ENCODE data around the gene SIRPA. TPM values are rescaled to one million over a fixed set of nuclear protein-coding genes. Genes with fewer than 3 reads are reported as not detected.

Gene SIRPA
- polyA plus RNA-seq, 1 experiment, result 21.2 TPM

GRCh38 chr20:1942486-1943274 lies 47.5 kb downstream of the SIRPA start:
- POLR2A ChIA-PET, result no interaction called here
- no peak overlapping the region for H3K27ac ChIP-seq (ENCODE audit: low read depth, low read length)
- TF ChIP-seq CTCF (IDR thresholded peaks at IDR 0.05; ENCODE audit: low read depth, low read length), result no peak
- no peak overlapping the region for H3K4me3 ChIP-seq (ENCODE audit: low read depth, low read length)
- peaks cover 3% of the 10 kb centered on the region; the same call in 1 of the 2 replicates for H3K9me3 ChIP-seq (ENCODE audit: control insufficient read depth, insufficient read depth, low read length)
- CTCF ChIA-PET, result interaction anchor here (0.7 kb wide), 1 partner anchor 264 kb away, joined by 3 read pairs; no protein-coding TSS in a partner anchor
- no peak for DNase-seq (ENCODE audit: low read depth, low spot score)
- H3K27me3 ChIP-seq (ENCODE audit: control insufficient read depth, insufficient read depth, low read length), result peaks cover 50% of the 10 kb centered on the region

GRCh38 chr20:1943275-1944002 lies 48.2 kb downstream of the SIRPA start:
- H3K9me3 ChIP-seq (ENCODE audit: control insufficient read depth, insufficient read depth, low read length), result peaks cover 3% of the 10 kb centered on the region; the same call in 1 of the 2 replicates
- DNase-seq (ENCODE audit: low read depth, low spot score), result no peak
- ChIA-PET POLR2A (no interaction called here), CTCF (interaction anchor here (0.8 to 1.0 kb wide), 2 partner anchors 20 to 178 kb away, joined by 3 read pairs; no protein-coding TSS in a partner anchor)
- H3K27me3 ChIP-seq (ENCODE audit: control insufficient read depth, insufficient read depth, low read length), result peaks cover 52% of the 10 kb centered on the region
- no peak for TF ChIP-seq CTCF (IDR thresholded peaks at IDR 0.05; ENCODE audit: low read depth, low read length)
- no peak overlapping the region for H3K4me3 ChIP-seq (ENCODE audit: low read depth, low read length)
- no peak overlapping the region for H3K27ac ChIP-seq (ENCODE audit: low read depth, low read length)

- Histone ChIP-seq H3K4me3 (ENCODE audit: low read depth, low read length) (no peak overlapping the region), H3K27me3 (ENCODE audit: control insufficient read depth, insufficient read depth, low read length) (peaks cover 59% of the 10 kb centered on the region), H3K9me3 (ENCODE audit: control insufficient read depth, insufficient read depth, low read length) (peaks cover 3% of the 10 kb centered on the region; the same call in 1 of the 2 replicates), H3K27ac (ENCODE audit: low read depth, low read length) (no peak overlapping the region)
- ChIA-PET POLR2A (no interaction called here), CTCF (interaction anchor here (1.3 to 2.8 kb wide), 2 partner anchors 21 to 168 kb away, joined by 3 to 8 read pairs; no protein-coding TSS in a partner anchor)
- no peak for TF ChIP-seq CTCF (IDR thresholded peaks at IDR 0.05; ENCODE audit: low read depth, low read length)
- no peak for DNase-seq (ENCODE audit: low read depth, low spot score)
Measured at GRCh38 chr20:1944345-1945091, 49.3 kb downstream of the SIRPA start.

GRCh38 chr20:1945134-1945618 lies 50.0 kb downstream of the SIRPA start:
- H3K27ac ChIP-seq (ENCODE audit: low read depth, low read length), result no peak overlapping the region

More at GRCh38 chr20:1945134-1945618, 50.0 kb downstream of the SIRPA start:
- Histone ChIP-seq H3K27me3 (ENCODE audit: control insufficient read depth, insufficient read depth, low read length) (peaks cover 62% of the 10 kb centered on the region), H3K9me3 (ENCODE audit: control insufficient read depth, insufficient read depth, low read length) (peaks cover 3% of the 10 kb centered on the region; the same call in 1 of the 2 replicates), H3K4me3 (ENCODE audit: low read depth, low read length) (no peak overlapping the region)
- POLR2A ChIA-PET, result no interaction called here
- CTCF ChIA-PET, result interaction anchor here (1.0 to 2.8 kb wide), 3 partner anchors 20 to 577 kb away, joined by 3 to 8 read pairs (median 3); no protein-coding TSS in a partner anchor
- no peak for TF ChIP-seq CTCF (IDR thresholded peaks at IDR 0.05; ENCODE audit: low read depth, low read length)
- DNase-seq (ENCODE audit: low read depth, low spot score), result no peak
